Caco-2 (cell line): ENCODE measurements around the gene FHAD1. TPM values are rescaled to one million over a fixed set of nuclear protein-coding genes. Genes with fewer than 3 reads are reported as not detected.
"Not testable (repeated sequence)": the region's sequence is repeated elsewhere in the genome, so short reads cannot be mapped to it uniquely, and the experiment has no call there.

Experiments
- BruUV-seq: library from RNA; stranded (reverse); fragments of 400-500 nt; replicated peaks from 2 replicates; lab custom pipeline; 2021; lab: Mats Ljungman, UMichigan
- CTCF ChIA-PET: fragments of 300-600 bp; sonication (Branson Sonifier 250); formaldehyde crosslinking; loops from one replicate; lab custom pipeline; 2022; ENCODE audit warnings: antibody characterized with exemption; lab: Charles Lee
- POLR2A ChIA-PET: fragments of 300-600 bp; sonication (Branson Sonifier 250); formaldehyde crosslinking; loops from one replicate; lab custom pipeline; 2022; ENCODE audit warnings: antibody characterized with exemption; lab: Charles Lee
- DNase-seq, 2 experiments: peaks; one replicate each; pipeline versions ENCODE4 v3.0.0 to v3.0.0-alpha.2; 2020 to 2022
- H3K27me3 ChIP-seq: replicated peaks from 2 replicates; pipeline ENCODE4 v1.6.0; 2011; ENCODE audit warnings: low read length; ENCODE audit not compliant: control insufficient read depth, insufficient read depth
- H3K36me3 ChIP-seq: 2 replicates; pipeline ENCODE4 v1.5.1; 2011; ENCODE audit warnings: low read length; ENCODE audit not compliant: control insufficient read depth, insufficient read depth
- H3K4me1 ChIP-seq: fragments of 250-450 bp; sonication (Bioruptor Pico); 2 replicates; pipeline ENCODE4 v1.5.1; 2020; ENCODE audit warnings: mild to moderate bottlenecking
- H3K4me3 ChIP-seq: 2 replicates; pipeline ENCODE4 v1.5.1; 2011; ENCODE audit warnings: low read depth, mild to moderate bottlenecking, control low read depth, low read length
- H3K9me3 ChIP-seq: fragments of 250-450 bp; sonication (Bioruptor Pico); 2 replicates; pipeline ENCODE4 v1.5.1; 2020; ENCODE audit warnings: mild to moderate bottlenecking, moderate library complexity
- H3K27ac Mint-ChIP-seq: one replicate; pipeline ENCODE4 v1.8.0; 2022; ENCODE audit warnings: mixed read lengths; ENCODE audit not compliant: unreplicated experiment
- H3K27me3 Mint-ChIP-seq: one replicate; pipeline ENCODE4 v1.8.0; 2022; ENCODE audit warnings: mixed read lengths; ENCODE audit not compliant: insufficient read depth, unreplicated experiment
- H3K36me3 Mint-ChIP-seq: one replicate; pipeline ENCODE4 v1.8.0; 2022; ENCODE audit warnings: mild to moderate bottlenecking, mixed read lengths; ENCODE audit not compliant: insufficient read depth, unreplicated experiment
- H3K4me1 Mint-ChIP-seq: one replicate; pipeline ENCODE4 v1.8.0; 2022; ENCODE audit warnings: low read depth, mixed read lengths; ENCODE audit not compliant: unreplicated experiment
- H3K4me3 Mint-ChIP-seq: one replicate; pipeline ENCODE4 v1.8.0; 2022; ENCODE audit warnings: mild to moderate bottlenecking, moderate library complexity, mixed read lengths; ENCODE audit not compliant: unreplicated experiment
- H3K9me3 Mint-ChIP-seq: one replicate; pipeline ENCODE4 v1.8.0; 2022; ENCODE audit warnings: mixed read lengths; ENCODE audit not compliant: unreplicated experiment
- CTCF ChIP-seq, 2 experiments: fragments of 200-600 bp in 1 of 2; IDR thresholded peaks; 1 replicate in 1 of 2; 2 replicates in 1 of 2; pipeline versions ENCODE4 v1.5.1 to v1.8.0; 2011 to 2022; ENCODE audit warnings: antibody characterized with exemption in 1 of 2, control low read depth in 1 of 2, inconsistent platforms in 1 of 2, low read depth in 1 of 2, low read length in 1 of 2, mild to moderate bottlenecking in 1 of 2, moderate library complexity in 1 of 2; ENCODE audit not compliant: insufficient read depth in 1 of 2, severe bottlenecking in 1 of 2, unreplicated experiment in 1 of 2
- intact Hi-C: fragments of 100-400 bp; cut with micrococcal nuclease; formaldehyde crosslinking; loops from one replicate; pipeline ENCODE4 v1.10.0; 2022; ENCODE audit not compliant: unreplicated experiment
- total RNA-seq: library from RNA; stranded (reverse); gene quantifications from 2 replicates; pipeline ENCODE4 v1.2.3, GENCODE V29; 2022

Gene FHAD1
- total RNA-seq, 1 experiment from 2014 or later, result 0.18 TPM

GRCh38 chr1:15386164-15386749 lies 139.2 kb downstream of the FHAD1 start:
- POLR2A ChIA-PET, result no interaction called here
- CTCF ChIA-PET, result no interaction called here
- Mint-ChIP-seq H3K27me3 (no peaks in the 10 kb centered on the region), H3K36me3 (no peaks in the 10 kb centered on the region), H3K4me1 (no peaks in the 10 kb centered on the region), H3K27ac (no peak overlapping the region), H3K9me3 (no peaks in the 10 kb centered on the region), H3K4me3 (no peak overlapping the region)
- Histone ChIP-seq H3K4me3 (no peak overlapping the region), H3K27me3 (no peaks in the 10 kb centered on the region), H3K36me3 (no peaks in the 10 kb centered on the region), H3K9me3 (no peaks in the 10 kb centered on the region), H3K4me1 (no peaks in the 10 kb centered on the region)
- intact Hi-C loops, result no loop called here
- TF ChIP-seq CTCF (IDR thresholded peaks at IDR 0.05; ENCODE audit: insufficient read depth in 1 of 2, low read depth in 1 of 2, low read length in 1 of 2, severe bottlenecking in 1 of 2, unreplicated experiment in 1 of 2), result no peak
- DNase-seq, result no peak
- no TSS peak for BruUV-seq

- H3K36me3 Mint-ChIP-seq, result no peaks in the 10 kb centered on the region
- no peaks in the 10 kb centered on the region for H3K9me3 Mint-ChIP-seq
- H3K27ac Mint-ChIP-seq, result no peak overlapping the region
- no peaks in the 10 kb centered on the region for H3K4me1 ChIP-seq
- no peaks in the 10 kb centered on the region for H3K9me3 ChIP-seq
- CTCF ChIA-PET, result no interaction called here
- H3K4me3 ChIP-seq, result no peak overlapping the region
- H3K36me3 ChIP-seq, result no peaks in the 10 kb centered on the region
- intact Hi-C loops, result no loop called here
- no peaks in the 10 kb centered on the region for H3K4me1 Mint-ChIP-seq
- POLR2A ChIA-PET, result no interaction called here
- no peak for TF ChIP-seq CTCF (IDR thresholded peaks at IDR 0.05; ENCODE audit: insufficient read depth in 1 of 2, low read depth in 1 of 2, low read length in 1 of 2, severe bottlenecking in 1 of 2, unreplicated experiment in 1 of 2)
- no peaks in the 10 kb centered on the region for H3K27me3 ChIP-seq
- BruUV-seq, result no TSS peak
- no peak overlapping the region for H3K4me3 Mint-ChIP-seq
- no peaks in the 10 kb centered on the region for H3K27me3 Mint-ChIP-seq
- no peak for DNase-seq
Observed at GRCh38 chr1:15388201-15388880, 141.3 kb downstream of the FHAD1 start.

GRCh38 chr1:15389828-15390227 lies 142.8 kb downstream of the FHAD1 start:
- POLR2A ChIA-PET, intact Hi-C loops, H3K4me1 ChIP-seq, CTCF ChIA-PET, H3K36me3 Mint-ChIP-seq, H3K36me3 ChIP-seq, H3K4me1 Mint-ChIP-seq, H3K4me3 ChIP-seq, H3K9me3 ChIP-seq, BruUV-seq, H3K27ac Mint-ChIP-seq, H3K27me3 ChIP-seq, H3K27me3 Mint-ChIP-seq, H3K4me3 Mint-ChIP-seq, DNase-seq, H3K9me3 Mint-ChIP-seq: not testable (repeated sequence)
